ENCODE data around the gene IGSF21. TPM values are rescaled to one million over a fixed set of nuclear protein-coding genes. Genes with fewer than 3 reads are reported as not detected.

The IGSF21 gene
- total and polyA plus RNA-seq, 2 donors (not counting 3 experiments of a cell fraction or from before 2014, with no cell fraction given), result not detected

- Histone ChIP-seq H3K79me2 (ENCODE audit: control insufficient read depth, insufficient read depth, low read length) (no peaks in the 10 kb centered on the region), H3K4me1 (ENCODE audit: control insufficient read depth, extremely low read depth, insufficient read depth, low read length) (no peaks in the 10 kb centered on the region), H3K4me2 (ENCODE audit: insufficient read depth, low read length) (no peak overlapping the region), H3K27me3 (ENCODE audit: control insufficient read depth in 2 of 2, insufficient read depth in 2 of 2, low read length in 2 of 2) (no peaks in the 10 kb centered on the region), H3K27ac (ENCODE audit: insufficient read depth, low read depth, low read length) (no peak overlapping the region), H3K4me3 (replicated peaks in 1 of 3; ENCODE audit: insufficient read depth in 1 of 3, low read depth in 1 of 3, low read length in 3 of 3) (no peak overlapping the region), H2AFZ (ENCODE audit: low read depth, low read length) (no peak overlapping the region), H3K9me1 (replicated peaks; ENCODE audit: control insufficient read depth, extremely low read depth, insufficient read depth, low read length) (no peaks in the 10 kb centered on the region), H4K20me1 (replicated peaks; ENCODE audit: control insufficient read depth, extremely low read depth, insufficient read depth, low read length) (no peaks in the 10 kb centered on the region), H3K9ac (replicated peaks; ENCODE audit: extremely low read depth, insufficient read depth, low read length) (no peak overlapping the region), H3K36me3 (ENCODE audit: control insufficient read depth in 2 of 2, extremely low read depth in 1 of 2, insufficient read depth in 2 of 2, low read length in 2 of 2) (no peaks in the 10 kb centered on the region), H3K9me3 (replicated peaks; ENCODE audit: control insufficient read depth, insufficient read depth, low read length) (peaks cover 3% of the 10 kb centered on the region)
- ChIA-PET CTCF (no interaction called here), POLR2A (no interaction called here)
- DNase-seq (ENCODE audit: low read depth, low spot score), result no peak
- intact Hi-C loops (cut with micrococcal nuclease) (no loop called here), dilution Hi-C loops (cut with MboI; ENCODE audit: extremely low pct_ligation_motif_present, low sequenced_read_pairs) (no loop called here)
- FAIRE-seq, result no peak
- no TSS peak for BruUV-seq (replicated peaks)
- TF ChIP-seq POLR2A (IDR thresholded peaks at IDR 0.05; ENCODE audit: low read depth, low read length) (no peak), CTCF (IDR thresholded peaks at IDR 0.05; ENCODE audit: extremely low read depth in 1 of 2, insufficient read depth in 1 of 2, low read depth in 1 of 2, low read length in 2 of 2) (no peak), MAX (IDR thresholded peaks at IDR 0.05; ENCODE audit: insufficient read depth, insufficient read length) (no peak), JUN (IDR thresholded peaks at IDR 0.05; ENCODE audit: borderline replicate concordance, insufficient read depth, insufficient read length, low read depth) (no peak), MYC (IDR thresholded peaks at IDR 0.05; ENCODE audit: low read depth, low read length) (no peak), FOS (IDR thresholded peaks at IDR 0.05; ENCODE audit: borderline replicate concordance, insufficient read depth, low read length) (no peak), GATA2 (IDR thresholded peaks at IDR 0.05; ENCODE audit: insufficient read depth, insufficient read length, low read depth, low read length) (no peak), POLR2AphosphoS5 (IDR thresholded peaks at IDR 0.05; ENCODE audit: insufficient read depth, low read depth, low read length) (no peak), EZH2 (IDR thresholded peaks at IDR 0.05; ENCODE audit: borderline replicate concordance, low read depth, low read length, severe bottlenecking) (no peak)
These were observed 288.8 kb downstream of the IGSF21 start for GRCh38 chr1:18396247-18396980.
